Lung (tissue), 12 donors: Measurements from ENCODE around the gene HDAC1. TPM values are rescaled to one million over a fixed set of nuclear protein-coding genes. Genes with fewer than 3 reads are reported as not detected.

Experiments used
- ATAC-seq: fragments of 200-7000 bp; cut with Tn5 transposase; one replicate; pipeline ENCODE4 v1.9.1; 2020; ENCODE audit warnings: moderate number of reproducible peaks; ENCODE audit not compliant: insufficient read depth, low FRiP score
- DNase-seq, 3 donors: peaks; one replicate each; pipeline ENCODE4 v3.0.0-alpha.2; 2013 to 2017
- H3K27ac ChIP-seq, 2 donors: one replicate each; pipeline ENCODE4 v1.5.1; 2013; ENCODE audit warnings: mild to moderate bottlenecking in 2 of 2, moderate library complexity in 2 of 2, control low read depth in 1 of 2, inconsistent platforms in 1 of 2, low read depth in 1 of 2, low read length in 1 of 2
- H3K27me3 ChIP-seq, 3 donors: one replicate each; pipeline ENCODE4 v1.5.1; 2013; ENCODE audit warnings: low read length in 2 of 3; ENCODE audit not compliant: control insufficient read depth in 3 of 3, insufficient read depth in 3 of 3
- H3K36me3 ChIP-seq, 4 donors: one replicate each; pipeline ENCODE4 v1.5.1; 2013; ENCODE audit warnings: low read length in 4 of 4, mild to moderate bottlenecking in 1 of 4, moderate library complexity in 1 of 4; ENCODE audit not compliant: control insufficient read depth in 4 of 4, insufficient read depth in 4 of 4
- H3K4me1 ChIP-seq, 5 donors: one replicate each; pipeline ENCODE4 v1.5.1; 2013; ENCODE audit warnings: low read length in 5 of 5, mild to moderate bottlenecking in 2 of 5, moderate library complexity in 1 of 5; ENCODE audit not compliant: control insufficient read depth in 5 of 5, insufficient read depth in 5 of 5
- H3K4me3 ChIP-seq: one replicate; pipeline ENCODE4 v1.5.1; 2013; ENCODE audit warnings: mild to moderate bottlenecking, control low read depth, moderate library complexity
- H3K9ac ChIP-seq, 2 donors: one replicate each; pipeline ENCODE4 v1.5.1; 2013; ENCODE audit warnings: low read length in 2 of 2, control low read depth in 1 of 2; ENCODE audit not compliant: insufficient read depth in 1 of 2
- H3K9me3 ChIP-seq, 4 donors: one replicate each; pipeline ENCODE4 v1.5.1; 2013; ENCODE audit warnings: low read length in 3 of 4, mild to moderate bottlenecking in 1 of 4, moderate library complexity in 1 of 4; ENCODE audit not compliant: control insufficient read depth in 4 of 4, insufficient read depth in 3 of 4
- CTCF ChIP-seq: IDR thresholded peaks from 2 replicates; pipeline ENCODE4 v1.5.1; 2012; ENCODE audit warnings: mild to moderate bottlenecking; ENCODE audit errors: control extremely low read depth, extremely low read depth
- WGBS, 2 donors: extraction: QIAGEN DNeasy Blood & Tissue Kit; methylation state at CpG; one replicate each; pipeline ENCODE4 v1.1.7; 2013; 5-methylcytosine and 5-hydroxymethylcytosine counted together
- polyA plus RNA-seq, 2 donors: library from polyadenylated mRNA; stranded (reverse); fragments of 200-250 nt; gene quantifications; one replicate each; pipeline ENCODE4 v1.2.1, GENCODE V29; 2013
- total RNA-seq, 2 donors: library from RNA; depleted of rRNA in 1 of 2; stranded (reverse); fragments of >200 nt in 1 of 2; gene quantifications; one replicate each; pipeline ENCODE4 v1.2.1, GENCODE V29; 2014 to 2021
- donor health status: control.
- donor health status: control.
- donor health status: Bipolar disorder and iron deficiency.
- donor health status: healthy.
- donor health status: DM: yes; HTN: yes; CAD: no.

The HDAC1 gene
- total and polyA plus RNA-seq, 4 donors = 47.3 to 90.4 (median 72.5) TPM

DNA sequence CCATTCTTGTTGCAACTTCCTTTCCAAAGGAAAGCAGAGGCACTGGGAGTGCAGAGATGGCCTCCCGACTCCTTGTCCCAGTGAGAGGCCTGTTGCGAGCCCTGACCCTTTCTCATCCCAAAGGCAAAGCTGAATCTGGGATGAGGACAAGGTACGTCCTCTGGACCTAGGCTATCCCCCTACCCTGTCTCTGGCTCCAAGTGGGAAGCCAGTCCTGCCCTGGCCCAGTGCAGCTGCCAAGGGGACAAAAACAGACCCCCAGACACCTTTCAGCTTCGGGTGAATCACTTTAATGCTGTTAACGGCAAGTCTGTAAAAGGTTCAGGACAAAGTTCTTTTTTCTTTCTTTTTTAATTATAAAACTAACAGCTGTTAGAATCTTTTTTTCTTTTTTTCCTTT, 73.0 kb downstream of the HDAC1 start:
- no peak for ATAC-seq
- H3K27ac ChIP-seq = no peak overlapping the region
- no peaks in the 10 kb centered on the region for H3K9me3 ChIP-seq
- no peak overlapping the region for H3K9ac ChIP-seq
- 92 to 93% methylated on average over 5 of the region's 5 CpGs for WGBS, 2 donors
- H3K27me3 ChIP-seq = no peaks in the 10 kb centered on the region
- TF ChIP-seq CTCF = no peak
- H3K4me1 ChIP-seq = peaks cover 0 to 13% (median 5%) of the 10 kb centered on the region in 5 donors
- H3K4me3 ChIP-seq = no peak overlapping the region
- no peak for DNase-seq
- H3K36me3 ChIP-seq = peaks cover 16 to 46% (median 33%) of the 10 kb centered on the region in 4 donors

DNA sequence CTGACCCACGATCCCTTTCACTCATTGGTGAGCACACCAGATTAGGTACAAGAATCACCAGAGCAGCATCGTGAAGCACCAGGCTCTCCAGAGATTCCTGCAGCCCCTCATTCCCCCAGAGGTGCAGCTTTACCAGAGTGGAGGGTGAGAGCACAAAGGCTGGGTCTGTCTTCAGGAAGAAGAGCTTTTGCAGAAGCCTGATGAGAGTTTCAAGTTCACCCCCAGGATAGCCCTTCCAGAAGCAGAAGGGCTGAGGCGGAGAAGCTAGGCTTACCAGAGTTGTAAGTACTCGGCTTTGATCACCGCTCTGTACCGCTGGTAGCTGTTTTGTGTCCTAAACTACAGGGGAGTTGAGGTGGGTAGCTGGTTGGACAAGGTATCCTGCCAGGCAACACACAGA, 73.6 kb downstream of the HDAC1 start:
- ATAC-seq (no peak), DNase-seq (no peak)
- no peak overlapping the region for H3K27ac ChIP-seq
- H3K27me3 ChIP-seq = no peaks in the 10 kb centered on the region
- TF ChIP-seq CTCF = no peak
- peaks cover 0 to 13% (median 5%) of the 10 kb centered on the region in 5 donors for H3K4me1 ChIP-seq
- no peaks in the 10 kb centered on the region for H3K9me3 ChIP-seq
- H3K4me3 ChIP-seq = no peak overlapping the region
- peaks cover 16 to 46% (median 33%) of the 10 kb centered on the region in 4 donors for H3K36me3 ChIP-seq
- H3K9ac ChIP-seq = no peak overlapping the region
- WGBS, 2 donors = 90 to 95% methylated on average over 6 of the region's 6 CpGs

DNA sequence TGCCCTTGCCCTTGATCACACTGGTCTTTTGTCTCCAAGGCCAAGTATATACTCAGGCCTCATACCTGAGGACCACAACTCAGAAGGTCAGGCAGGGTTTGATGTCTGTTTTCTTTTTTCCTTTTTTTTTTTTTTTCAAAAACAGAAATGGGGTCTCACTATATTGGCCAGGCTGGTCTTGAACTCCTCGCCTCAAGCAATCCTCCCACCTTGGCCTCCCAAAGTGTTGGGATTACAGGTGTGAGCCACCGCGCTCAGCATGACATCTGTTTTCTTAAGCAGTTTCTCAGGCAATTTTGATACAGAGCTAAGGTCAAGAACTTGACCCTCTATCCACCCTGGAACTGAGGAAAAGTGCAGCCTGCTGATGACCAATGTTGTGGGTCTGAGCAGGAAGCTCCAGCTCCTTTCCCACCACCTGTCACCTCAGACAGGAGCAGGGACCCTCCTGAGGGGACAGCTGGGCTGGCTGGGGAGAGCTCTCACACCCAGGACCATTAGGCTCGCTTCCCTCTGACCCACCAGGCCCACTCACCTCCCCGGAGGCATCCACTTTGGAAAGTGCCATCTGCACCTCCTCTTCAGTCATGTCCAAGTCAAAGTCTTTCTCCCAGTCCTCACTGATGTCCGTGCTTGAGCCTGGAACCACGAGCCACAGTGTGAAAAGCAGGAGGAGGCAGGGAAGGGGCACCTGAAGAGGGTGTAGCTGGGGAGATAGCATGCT, 76.2 kb downstream of the HDAC1 start:
- DNase-seq (no peak), ATAC-seq (no peak)
- Histone ChIP-seq H3K9ac (no peak overlapping the region), H3K4me3 (no peak overlapping the region), H3K9me3 (no peaks in the 10 kb centered on the region), H3K4me1 (no peaks in the 10 kb centered on the region), H3K36me3 (peaks cover 28 to 60% (median 40%) of the 10 kb centered on the region in 4 donors), H3K27me3 (no peaks in the 10 kb centered on the region), H3K27ac (no peak overlapping the region)
- 96 to 98% methylated on average over 7 of the region's 7 CpGs for WGBS, 2 donors
- no peak for TF ChIP-seq CTCF
